GM20431 (cell line): ENCODE data around the gene RCOR2.
"Not testable (repeated sequence)": the region's sequence is repeated elsewhere in the genome, so short reads cannot be mapped to it uniquely, and the experiment has no call there.

Experiments used
- in situ Hi-C: fragments of 300-500 bp; cut with MseI, MboI; formaldehyde crosslinking; loops from one replicate; pipeline ENCODE4 v1.15.0; 2020; ENCODE audit warnings: low sequenced_read_pairs; ENCODE audit not compliant: unreplicated experiment

The RCOR2 gene

DNA sequence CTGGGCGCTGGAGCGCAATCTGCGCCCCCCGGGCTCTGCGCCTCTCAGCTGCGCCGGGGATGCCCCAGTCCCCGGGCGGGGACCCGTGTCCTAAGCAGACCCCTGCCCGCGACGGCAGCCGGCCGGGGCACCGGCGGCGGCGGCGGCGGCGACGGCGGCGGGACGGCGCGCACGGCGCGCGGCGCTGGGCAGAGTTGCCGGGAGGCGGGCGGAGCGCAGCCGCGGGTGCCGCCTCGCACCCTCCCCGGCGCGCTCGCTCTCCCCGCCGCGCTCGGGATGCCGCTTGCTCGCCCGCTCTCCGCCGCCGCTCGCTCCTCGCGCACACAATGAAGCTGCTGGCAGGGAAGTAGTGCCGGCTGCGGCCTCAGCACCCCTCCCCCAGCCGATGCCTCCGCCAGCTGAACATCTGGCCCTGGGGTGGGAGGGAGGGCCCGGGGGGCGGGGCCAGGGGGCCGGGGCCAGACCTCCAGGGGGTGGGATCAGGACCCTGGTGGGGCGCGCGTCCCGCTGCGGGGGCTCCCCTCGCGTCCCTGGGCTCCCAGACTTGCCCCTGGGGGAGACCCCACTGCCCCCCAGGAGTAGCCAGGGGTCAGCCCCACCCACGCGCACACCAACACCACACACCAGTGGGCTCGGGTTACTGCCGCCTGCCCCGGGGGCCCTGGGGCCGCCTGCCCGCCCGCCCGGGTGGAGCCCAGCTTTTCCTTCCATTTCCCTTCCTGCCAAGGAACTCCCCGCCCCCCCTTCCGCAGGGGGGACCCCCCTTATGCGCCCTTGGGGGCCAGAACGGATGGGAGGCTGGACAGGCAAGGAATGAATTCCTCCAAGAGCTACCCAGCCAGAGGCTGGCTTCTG, at the start of gene RCOR2:
Gene RCOR2 (minus strand): TSS at position 328 of the 855 bp plus-strand sequence. CDS start 708 bp downstream, outside the sequence.
- in situ Hi-C loops, result no loop called here

DNA sequence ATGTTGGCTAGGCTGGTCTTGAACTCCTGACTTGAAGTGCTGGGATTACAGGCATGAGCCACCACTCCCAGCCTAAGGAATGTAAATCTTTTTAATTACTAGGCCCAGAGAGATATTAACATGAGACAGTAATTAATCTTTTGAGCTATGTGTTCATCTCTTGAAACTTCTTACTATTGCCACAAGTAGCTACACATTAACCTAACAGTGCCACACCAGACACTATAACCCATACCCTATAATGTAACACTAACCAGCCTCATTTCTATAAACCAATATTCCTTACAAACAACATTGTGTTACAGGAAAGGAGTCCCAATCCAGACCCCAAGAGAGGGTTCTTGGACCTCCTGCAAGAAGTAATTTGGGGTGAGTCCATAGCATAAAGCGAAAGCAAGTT, 49.5 kb upstream of the RCOR2 start:
- in situ Hi-C loops, result no loop called here

DNA sequence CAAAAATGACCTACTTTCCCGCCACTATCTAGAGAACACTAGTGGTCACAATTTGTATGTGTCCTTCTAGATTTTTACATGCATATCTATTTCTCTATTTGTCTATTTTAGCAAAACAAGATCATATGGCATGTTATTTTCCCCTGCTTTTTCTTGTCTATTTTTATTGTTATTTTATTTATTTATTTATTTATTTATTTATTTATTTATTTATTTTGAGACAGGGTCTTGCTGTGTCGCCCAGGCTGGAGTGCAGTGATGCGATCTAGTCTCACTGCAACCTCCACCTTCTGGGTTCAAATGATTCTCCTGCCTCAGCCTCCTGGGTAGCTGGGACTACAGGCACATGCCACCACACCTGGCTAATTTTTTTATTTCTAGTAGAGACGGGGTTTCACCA, 46.9 kb upstream of the RCOR2 start:
- in situ Hi-C loops, result not testable (repeated sequence)

DNA sequence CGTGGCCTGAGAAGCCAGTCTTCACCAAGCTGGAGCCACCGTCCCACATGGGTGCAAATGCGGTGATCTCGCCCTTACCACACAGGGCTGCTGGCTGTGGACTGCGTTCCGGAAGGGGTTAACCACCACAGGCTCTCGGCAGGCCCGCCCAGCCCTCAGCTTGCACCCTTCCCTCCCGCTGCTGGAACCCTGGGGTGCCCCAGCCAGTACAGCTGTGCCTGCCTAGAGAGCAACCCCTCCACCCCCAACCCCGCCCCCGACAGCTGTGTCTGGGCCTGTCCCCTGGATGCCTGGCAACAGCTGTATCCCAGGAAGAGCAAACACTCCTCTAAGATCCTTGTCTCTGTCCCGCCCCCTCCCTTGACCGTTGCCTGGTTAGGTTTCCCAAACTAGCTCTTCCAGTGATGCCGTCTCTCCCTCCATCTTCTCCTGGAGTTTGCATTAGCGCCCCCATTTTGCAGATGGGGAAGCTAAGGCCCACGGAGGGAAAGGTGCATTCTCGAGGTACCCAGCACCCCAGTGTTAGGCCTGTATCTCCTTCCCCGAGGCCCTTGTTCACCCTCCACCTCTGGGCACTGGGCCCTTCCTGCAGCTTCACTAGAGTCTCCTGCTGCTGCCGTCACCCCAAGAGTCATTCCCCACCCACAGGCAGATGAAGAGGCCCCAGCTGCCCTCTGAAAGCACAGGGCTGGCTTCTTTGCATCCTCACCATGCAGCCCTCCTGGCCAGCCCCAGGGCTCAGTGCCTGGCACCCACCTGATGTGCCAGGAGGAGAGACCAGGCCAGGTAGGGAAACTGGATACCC, 44.8 kb upstream of the RCOR2 start:
- in situ Hi-C loops, result no loop called here

DNA sequence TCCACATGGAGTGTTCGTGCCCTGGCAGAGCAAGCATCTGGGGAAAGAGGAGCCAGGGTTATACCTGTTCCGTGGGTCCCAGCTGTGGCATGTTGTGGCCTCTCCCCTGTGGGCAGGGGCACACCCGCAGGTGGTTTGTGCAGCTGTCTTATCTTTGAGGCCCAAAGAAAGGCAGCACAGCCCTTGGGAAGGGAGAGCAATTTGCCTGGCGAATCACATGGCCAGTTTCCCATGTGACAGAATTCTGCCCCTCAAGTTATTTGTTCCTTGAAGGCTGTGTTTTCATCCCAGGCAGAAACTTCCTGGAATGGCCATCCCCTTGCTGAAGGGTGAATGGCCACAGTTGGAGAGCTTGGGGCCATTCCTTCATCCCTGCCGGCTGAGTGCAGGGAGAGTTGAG, 41.0 kb upstream of the RCOR2 start:
- in situ Hi-C loops, result no loop called here

DNA sequence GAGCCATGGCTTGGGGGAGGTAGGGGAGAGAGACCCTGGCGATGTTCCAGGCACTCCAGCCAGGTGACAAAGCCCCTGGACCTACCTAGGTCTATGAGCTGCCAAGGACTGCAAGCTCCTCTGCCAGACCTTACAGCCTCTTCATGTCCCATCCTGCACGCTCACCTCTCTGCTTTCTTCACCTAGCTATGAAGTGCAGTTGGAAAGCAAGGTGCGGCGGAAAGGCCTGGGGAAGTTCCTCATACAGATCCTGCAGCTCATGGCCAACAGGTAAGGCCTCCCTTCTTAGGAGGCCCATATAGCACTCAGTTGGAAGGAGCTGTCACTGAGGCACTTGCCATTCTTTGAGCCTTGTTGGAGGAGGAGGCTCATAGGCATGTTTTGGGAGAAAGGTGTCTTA, 35.6 kb upstream of the RCOR2 start:
- in situ Hi-C loops, result no loop called here

DNA sequence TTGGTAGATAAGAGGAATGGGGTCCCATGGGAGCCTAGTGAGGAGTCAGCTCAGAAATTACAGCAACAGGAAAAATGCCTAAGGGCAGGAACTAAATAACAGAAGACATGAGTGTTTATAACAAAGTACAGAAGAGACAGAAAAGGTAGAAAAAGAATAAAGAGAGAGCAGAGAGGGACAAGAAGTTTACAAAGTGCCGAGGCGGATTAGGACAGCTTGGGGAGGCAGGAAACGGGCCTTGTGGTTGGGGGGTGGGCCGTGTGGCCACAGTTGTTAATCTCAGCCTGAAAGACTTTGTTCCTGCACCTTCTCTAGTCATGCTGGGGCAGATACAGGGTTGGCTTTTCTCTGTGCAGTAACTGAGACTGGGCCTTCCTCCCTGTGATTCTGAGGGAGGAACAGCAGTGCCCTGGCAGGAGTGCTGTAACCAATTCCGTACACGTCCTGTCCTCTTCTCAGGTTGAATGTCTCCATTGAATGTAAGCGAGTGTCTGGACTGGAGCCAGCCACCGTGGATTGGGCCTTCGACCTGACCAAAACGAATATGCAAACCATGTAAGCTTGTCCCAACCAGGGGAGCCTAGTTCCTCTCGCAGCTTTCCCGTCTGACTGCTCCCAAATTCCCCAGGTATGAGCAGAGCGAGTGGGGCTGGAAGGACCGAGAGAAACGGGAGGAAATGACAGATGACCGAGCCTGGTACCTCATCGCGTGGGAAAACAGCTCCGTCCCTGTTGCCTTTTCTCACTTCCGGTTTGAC, 35.0 kb upstream of the RCOR2 start:
- in situ Hi-C loops, result no loop called here

DNA sequence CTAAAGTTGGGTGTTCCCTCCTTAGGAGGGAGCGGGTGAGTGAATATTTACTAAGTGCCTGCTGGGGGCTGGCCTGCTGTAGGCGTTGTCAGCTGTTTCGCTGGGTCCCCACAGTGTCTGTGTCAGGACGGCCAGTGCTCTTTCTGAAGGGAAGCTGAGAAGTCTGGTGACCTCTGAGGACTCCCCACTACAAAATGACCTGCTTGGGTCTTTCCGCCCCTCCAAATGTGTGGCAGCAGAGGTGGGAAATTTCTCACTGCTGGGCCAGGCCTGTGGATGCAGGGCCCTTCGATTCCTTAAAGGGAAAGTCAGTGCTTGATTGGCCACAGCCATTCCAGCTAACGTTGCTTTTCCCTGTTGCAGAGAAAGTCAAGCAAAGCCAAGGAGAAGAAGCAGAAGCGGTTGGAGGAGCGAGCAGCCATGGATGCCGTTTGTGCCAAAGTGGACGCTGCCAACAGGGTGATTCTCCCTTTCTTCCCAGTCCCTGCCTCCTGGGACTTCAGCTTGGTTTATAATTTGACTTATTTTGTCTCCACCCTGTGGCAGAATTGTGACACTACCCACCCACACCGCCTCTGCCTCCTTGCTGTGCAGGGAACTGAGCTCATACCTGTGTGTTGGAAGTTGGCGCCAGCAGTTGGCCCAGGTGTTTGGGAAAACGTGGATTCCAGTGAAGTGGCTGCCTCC, 28.7 kb upstream of the RCOR2 start:
- in situ Hi-C loops, result no loop called here

DNA sequence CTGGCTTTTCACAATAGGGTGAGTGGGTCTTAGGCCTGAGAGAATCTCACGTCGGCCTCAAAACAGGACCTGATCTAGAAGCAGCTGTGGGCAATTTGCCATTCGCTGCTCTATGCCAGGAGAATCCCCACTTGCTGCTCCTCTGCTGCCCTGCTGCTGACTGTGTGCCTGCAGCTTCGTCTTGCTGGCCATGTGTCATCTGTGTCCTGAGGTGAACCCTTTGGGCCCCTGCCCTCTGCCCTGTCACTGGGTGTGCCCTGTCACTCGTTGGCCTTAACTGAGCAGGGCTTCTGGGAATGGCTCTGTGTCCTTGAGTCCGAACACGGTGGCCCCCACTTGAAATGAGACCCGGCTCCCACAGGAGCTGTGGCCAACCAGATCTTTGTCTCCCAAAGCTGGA, 28.0 kb upstream of the RCOR2 start:
- in situ Hi-C loops, result no loop called here

DNA sequence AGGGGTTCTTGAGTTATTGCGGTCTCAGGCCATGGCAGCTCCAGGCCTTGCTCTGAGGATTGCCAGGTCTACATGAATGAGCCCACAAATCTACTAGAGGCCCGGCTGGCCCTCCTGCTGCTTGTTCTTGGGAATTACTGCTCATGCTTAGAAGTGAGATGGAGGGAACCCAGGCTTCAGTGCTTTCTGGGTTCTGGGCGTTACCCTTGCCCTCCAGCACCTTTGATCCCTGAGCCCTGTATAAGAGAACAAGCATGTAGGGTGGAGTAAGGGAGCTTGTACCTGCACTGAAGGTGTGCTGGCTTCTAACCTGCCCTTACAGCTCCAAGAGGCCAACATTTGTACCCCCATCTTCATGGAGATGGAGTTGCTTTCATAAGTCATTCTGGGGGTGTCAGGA, 25.8 kb upstream of the RCOR2 start:
- in situ Hi-C loops, result no loop called here

DNA sequence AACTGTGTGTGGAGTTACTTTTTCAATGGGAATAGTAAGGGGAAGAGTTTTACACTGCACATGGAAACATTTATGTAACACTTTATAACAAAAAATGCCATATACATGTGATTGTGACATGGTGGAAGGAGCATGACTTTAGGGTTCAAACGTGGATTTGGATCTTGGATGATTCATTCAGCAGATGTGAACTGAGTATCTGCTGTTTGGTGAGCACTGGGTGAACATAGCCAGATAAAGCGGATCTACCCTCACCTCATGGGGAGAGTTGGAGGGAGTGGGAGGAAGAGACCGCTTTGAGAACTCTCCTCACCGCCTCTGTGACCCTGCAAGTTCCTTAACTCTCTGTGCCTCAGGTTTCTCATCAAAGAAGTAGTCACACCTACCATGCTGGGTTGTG, 24.9 kb upstream of the RCOR2 start:
- in situ Hi-C loops, result no loop called here

DNA sequence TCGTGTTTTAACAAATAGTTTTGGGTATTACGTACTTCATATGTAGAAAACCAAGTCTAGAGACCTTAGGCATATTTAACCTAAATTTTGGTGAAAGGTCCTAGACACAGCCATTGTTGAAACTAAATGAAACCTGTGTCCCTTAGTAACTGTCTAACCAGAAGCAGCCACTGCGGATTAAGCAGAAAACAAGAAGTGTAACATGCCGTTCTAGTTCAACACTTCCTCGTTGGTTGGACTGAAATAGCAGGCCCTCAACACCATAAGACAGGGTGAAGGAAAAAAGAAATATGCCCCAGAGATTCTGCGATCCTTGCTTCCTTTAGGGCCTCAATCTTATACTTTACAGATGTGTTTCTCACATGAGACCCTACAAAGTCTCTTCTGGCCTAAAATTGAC, 23.8 kb upstream of the RCOR2 start:
- in situ Hi-C loops, result no loop called here

DNA sequence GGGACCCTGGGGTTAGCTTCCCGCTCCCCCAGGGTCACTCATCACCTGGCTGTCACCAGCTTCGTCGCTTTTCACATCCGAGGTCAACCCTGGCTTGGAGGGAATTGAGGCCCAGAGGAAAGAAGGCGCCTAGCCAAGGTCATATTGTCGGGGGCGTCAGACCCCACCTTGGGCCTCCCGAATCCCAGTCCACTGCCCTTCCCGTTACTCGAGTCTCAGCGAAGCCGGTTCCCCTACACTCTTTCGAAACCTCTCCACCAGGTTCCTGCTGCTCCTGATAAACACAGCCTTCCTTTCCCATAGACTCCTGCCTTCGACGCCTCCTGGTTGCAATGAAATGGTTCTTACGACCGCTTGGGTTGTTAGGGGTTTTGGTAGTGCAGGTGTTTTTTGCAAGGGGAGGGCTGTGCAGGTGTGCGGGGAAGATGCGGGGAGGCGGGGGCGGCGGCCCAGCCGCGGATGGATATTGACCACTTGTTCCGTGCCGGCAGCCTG, 22.5 kb upstream of the RCOR2 start:
- in situ Hi-C loops, result no loop called here

DNA sequence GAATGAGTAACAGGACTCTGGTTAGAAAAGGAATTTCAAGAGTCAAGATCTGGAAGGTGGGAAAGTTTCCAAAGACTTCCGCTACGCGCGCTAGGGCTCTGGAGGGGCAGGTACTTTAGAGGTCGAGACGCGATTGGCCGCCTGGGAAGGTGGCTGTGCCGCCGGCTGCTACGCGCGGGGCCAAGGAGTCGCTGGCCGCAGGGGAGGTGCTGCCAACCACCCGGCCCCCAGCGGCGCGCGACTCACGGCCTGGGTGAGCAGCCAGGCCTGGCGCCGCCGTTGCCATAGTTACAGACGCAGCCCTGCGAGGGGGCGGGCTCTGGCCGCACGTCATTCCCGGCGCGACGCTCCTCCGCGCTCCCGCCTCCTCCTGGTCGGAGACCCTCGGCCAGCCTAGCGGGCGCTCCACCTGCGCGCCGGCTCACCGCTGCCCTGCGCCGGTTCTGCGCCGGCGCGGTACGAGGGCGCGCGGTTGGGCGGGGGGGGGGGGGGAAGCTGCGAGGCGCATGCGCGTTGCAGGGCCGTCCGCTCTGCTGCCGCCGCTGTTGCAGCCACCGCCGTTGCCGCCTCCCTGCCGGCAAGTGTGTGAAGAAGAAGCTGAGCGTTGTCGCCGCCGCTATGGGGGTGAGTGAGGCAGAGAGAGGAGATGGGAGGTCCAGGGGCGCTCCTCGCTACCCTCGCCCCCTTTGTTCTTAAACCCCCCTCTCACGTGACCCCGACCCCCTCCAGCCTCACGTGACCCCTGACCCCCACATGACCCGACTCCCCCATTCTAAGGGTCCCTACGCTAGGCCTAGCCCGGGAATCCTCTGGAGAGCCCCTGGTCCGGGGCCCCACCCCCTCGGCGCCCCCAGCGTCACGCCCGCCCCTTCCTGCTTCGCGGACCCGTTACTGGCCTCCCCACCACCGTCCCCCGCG, 21.8 kb upstream of the RCOR2 start, which contains the start of gene NAA40:
Gene NAA40 (plus strand): TSS at position 524 of the 918 bp plus-strand sequence. CDS start 95 bp downstream, at position 619.
- in situ Hi-C loops, result no loop called here

DNA sequence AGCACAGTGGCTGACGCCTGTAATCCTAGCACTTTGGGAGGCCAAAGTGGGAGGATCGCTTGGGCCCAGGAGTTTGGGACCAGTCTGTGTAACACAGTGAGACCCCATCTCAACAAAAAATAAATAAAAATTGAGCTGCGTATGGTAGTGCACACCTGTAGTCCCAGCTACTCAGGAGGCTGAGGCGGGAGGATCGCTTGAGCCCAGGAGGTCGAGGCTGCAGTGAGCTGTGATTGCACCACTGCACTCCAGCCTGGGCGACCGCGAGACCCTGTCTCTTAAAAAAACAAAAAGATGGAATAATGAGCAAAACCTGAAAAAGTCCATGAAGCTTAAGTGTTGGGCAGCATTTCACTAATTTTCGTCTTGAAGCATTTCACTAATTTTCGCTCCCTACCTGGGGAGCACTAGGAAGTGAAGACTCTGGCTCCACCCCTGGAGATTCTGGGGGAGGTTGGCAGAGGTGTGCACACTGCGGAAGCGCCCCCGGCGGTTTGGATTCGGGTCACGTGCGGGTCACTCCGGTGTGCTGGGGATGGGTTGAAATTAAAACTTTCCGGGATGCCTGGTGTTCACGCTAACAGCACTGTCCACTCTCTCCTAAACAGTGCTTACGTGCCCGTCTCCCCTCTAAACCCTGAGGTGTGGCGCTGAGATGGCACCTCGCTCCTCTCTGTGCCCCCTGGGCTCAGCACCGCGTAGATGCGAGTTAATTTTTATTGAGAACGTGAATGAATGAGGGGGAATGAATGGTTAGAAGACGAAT, 20.9 kb upstream of the RCOR2 start:
- in situ Hi-C loops, result no loop called here

DNA sequence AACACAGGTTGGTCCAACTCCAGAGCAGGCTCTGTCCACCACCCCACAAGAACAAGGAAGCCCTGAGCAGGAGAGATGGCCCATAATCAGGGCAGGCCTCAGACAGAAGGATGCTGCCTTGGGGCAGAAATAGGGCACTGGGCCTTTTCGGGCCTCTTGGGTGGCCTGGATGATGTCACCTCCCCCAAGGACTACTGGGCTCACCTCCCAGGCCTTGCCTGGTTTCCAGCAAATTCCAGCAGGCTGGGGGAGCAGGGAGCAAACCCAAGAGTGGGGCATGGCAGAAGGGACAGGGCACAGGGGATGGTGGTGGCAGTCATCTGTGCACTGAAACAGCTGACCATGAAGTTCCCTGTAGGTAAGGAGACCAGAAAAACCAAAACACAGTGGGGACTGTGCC, 16.5 kb upstream of the RCOR2 start:
- in situ Hi-C loops, result no loop called here

DNA sequence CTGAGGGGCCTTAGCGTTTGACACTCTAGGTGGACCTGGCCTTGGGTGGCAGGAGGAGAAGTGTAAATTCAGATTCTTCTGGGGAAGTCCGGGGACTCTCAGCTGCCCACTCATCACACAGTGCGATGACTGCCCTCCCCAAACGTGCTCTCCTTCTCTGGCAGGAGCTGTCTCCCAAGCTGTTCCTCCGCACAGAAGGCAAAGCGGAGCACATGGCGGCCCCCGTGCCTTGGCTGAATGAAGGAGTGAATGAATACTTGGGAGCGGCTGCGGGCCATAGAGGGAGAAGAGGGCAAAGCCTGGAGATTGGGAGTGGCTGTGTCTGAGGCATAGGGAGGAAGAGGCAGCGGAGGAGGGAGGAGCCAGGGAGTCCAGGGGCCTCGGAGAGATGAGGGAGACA, 14.9 kb upstream of the RCOR2 start:
- in situ Hi-C loops, result no loop called here

DNA sequence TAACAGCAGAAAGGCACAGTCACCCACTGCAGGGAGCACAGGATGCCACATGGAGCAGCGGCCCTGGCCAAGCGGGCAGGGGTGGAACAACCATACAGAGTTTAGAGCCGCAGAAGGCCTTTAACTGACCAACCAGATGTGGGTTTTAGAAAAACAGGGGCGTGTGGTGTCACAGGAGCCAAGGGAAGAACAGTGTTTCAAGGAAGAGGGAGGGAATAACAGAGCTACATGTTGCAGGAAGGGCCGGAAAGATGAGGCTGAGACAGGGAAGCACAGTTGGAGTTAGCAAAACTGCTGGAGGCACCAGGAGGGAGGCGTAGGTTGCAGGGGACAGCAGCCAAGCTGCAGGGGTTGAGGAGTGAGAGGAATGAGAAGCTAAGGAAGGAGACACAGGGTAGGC, 14.1 kb upstream of the RCOR2 start:
- in situ Hi-C loops, result no loop called here
